GM23338 (cell line): ENCODE measurements around the gene HBD. TPM values are rescaled to one million over a fixed set of nuclear protein-coding genes. Genes with fewer than 3 reads are reported as not detected.

Source experiments
- ATAC-seq: fragments of 200-7000 bp; cut with Tn5 transposase; 3 replicates; pipeline ENCODE4 v1.9.1; 2020
- DNase-seq: peaks from one replicate; pipeline ENCODE4 v3.0.0-alpha.2; 2015; ENCODE audit warnings: low spot score
- H2AFZ ChIP-seq: fragments of 200-600 bp; sonication (generic); 2 replicates; pipeline ENCODE4 v1.8.0; 2016; ENCODE audit warnings: antibody characterized with exemption, mild to moderate bottlenecking, moderate library complexity
- H3F3A ChIP-seq: fragments of 200-600 bp; sonication (generic); replicated peaks from 2 replicates; pipeline ENCODE4 v1.8.0; 2017; ENCODE audit warnings: antibody characterized with exemption, mixed run types, low read depth
- H3K27ac ChIP-seq: fragments of 200-600 bp; sonication (generic); 2 replicates; pipeline ENCODE4 v1.6.1; 2016; ENCODE audit warnings: low read depth
- H3K27me3 ChIP-seq: fragments of 200-600 bp; sonication (generic); 2 replicates; pipeline ENCODE4 v1.8.0; 2016; ENCODE audit warnings: mild to moderate bottlenecking, mixed run types, moderate library complexity; ENCODE audit not compliant: insufficient read depth
- H3K36me3 ChIP-seq: fragments of 200-600 bp; sonication (generic); 2 replicates; pipeline ENCODE4 v1.8.0; 2016; ENCODE audit warnings: mild to moderate bottlenecking; ENCODE audit not compliant: insufficient read depth
- H3K4me1 ChIP-seq: fragments of 200-600 bp; sonication (generic); 2 replicates; pipeline ENCODE4 v1.8.0; 2016; ENCODE audit warnings: mild to moderate bottlenecking, moderate library complexity; ENCODE audit not compliant: insufficient read depth
- H3K4me2 ChIP-seq: fragments of 200-600 bp; sonication (generic); 2 replicates; pipeline ENCODE4 v1.7.1; 2017; ENCODE audit warnings: mixed run types
- H3K4me3 ChIP-seq: fragments of 200-600 bp; sonication (generic); 2 replicates; pipeline ENCODE4 v1.6.1; 2016; ENCODE audit warnings: mixed run types
- H3K79me2 ChIP-seq: fragments of 200-600 bp; sonication (generic); replicated peaks from 2 replicates; pipeline ENCODE4 v1.8.0; 2017; ENCODE audit warnings: mild to moderate bottlenecking; ENCODE audit not compliant: insufficient read depth
- H3K9me2 ChIP-seq: fragments of 200-600 bp; sonication (generic); 2 replicates; pipeline ENCODE4 v1.8.0; 2017; ENCODE audit not compliant: insufficient read depth
- H4K20me1 ChIP-seq: fragments of 200-600 bp; sonication (generic); replicated peaks from 2 replicates; pipeline ENCODE4 v1.8.0; 2017; ENCODE audit warnings: mild to moderate bottlenecking; ENCODE audit not compliant: insufficient read depth
- H3K27ac Mint-ChIP-seq: 2 replicates; pipeline ENCODE4 v1.8.0; 2020; ENCODE audit warnings: inconsistent platforms, mild to moderate bottlenecking, moderate library complexity, mixed read lengths
- H3K27me3 Mint-ChIP-seq: 3 replicates; pipeline ENCODE4 v1.8.0; 2022; ENCODE audit warnings: low read depth, mild to moderate bottlenecking, moderate library complexity, mixed read lengths, inconsistent platforms; ENCODE audit not compliant: insufficient read depth, poor library complexity
- H3K36me3 Mint-ChIP-seq: 3 replicates; pipeline ENCODE4 v1.8.0; 2021; ENCODE audit warnings: low read depth, mild to moderate bottlenecking, inconsistent platforms, moderate library complexity, mixed read lengths
- H3K4me1 Mint-ChIP-seq: 3 replicates; pipeline ENCODE4 v1.8.0; 2020; ENCODE audit warnings: mild to moderate bottlenecking, inconsistent platforms, mixed read lengths
- H3K4me3 Mint-ChIP-seq: 3 replicates; pipeline ENCODE4 v1.8.0; 2021; ENCODE audit warnings: moderate library complexity, mild to moderate bottlenecking, inconsistent platforms, mixed read lengths
- H3K9me3 Mint-ChIP-seq: 3 replicates; pipeline ENCODE4 v1.8.0; 2020; ENCODE audit warnings: moderate library complexity, mild to moderate bottlenecking, inconsistent platforms, mixed read lengths
- CREB1 ChIP-seq: fragments of 250-450 bp; sonication (Bioruptor Pico); IDR thresholded peaks from 2 replicates; pipeline ENCODE4 v1.5.0; 2020; ENCODE audit warnings: low read depth, mild to moderate bottlenecking, moderate library complexity
- EZH2 ChIP-seq: fragments of 200-600 bp; sonication (generic); IDR thresholded peaks from one replicate; pipeline ENCODE4 v1.8.0; 2017; ENCODE audit warnings: antibody characterized with exemption, mild to moderate bottlenecking, low read depth; ENCODE audit not compliant: unreplicated experiment
- EZH2phosphoT487 ChIP-seq: fragments of 200-600 bp; sonication (generic); IDR thresholded peaks from one replicate; pipeline ENCODE4 v1.8.1; 2018; ENCODE audit warnings: antibody characterized with exemption; ENCODE audit not compliant: unreplicated experiment
- NANOG ChIP-seq: IDR thresholded peaks from 2 replicates; pipeline ENCODE4 v1.6.1; 2016; ENCODE audit warnings: antibody characterized with exemption, borderline replicate concordance
- POLR2AphosphoS5 ChIP-seq: IDR thresholded peaks from 2 replicates; pipeline ENCODE4 v1.6.1; 2016; ENCODE audit warnings: antibody characterized with exemption, low read depth
- STAT1 ChIP-seq: IDR thresholded peaks from one replicate; pipeline ENCODE4 v1.6.1; 2016; ENCODE audit warnings: antibody characterized with exemption; ENCODE audit not compliant: unreplicated experiment
- ZNF114 ChIP-seq: fragments of 250-450 bp; sonication (Bioruptor Pico); IDR thresholded peaks from 2 replicates; pipeline ENCODE4 v1.5.0; 2020; ENCODE audit warnings: mild to moderate bottlenecking, moderate library complexity
- ZNF331 ChIP-seq: fragments of 250-450 bp; sonication (Bioruptor Pico); IDR thresholded peaks from 2 replicates; pipeline ENCODE4 v1.5.0; 2020; ENCODE audit warnings: low read depth, mild to moderate bottlenecking, moderate library complexity
- polyA plus RNA-seq: library from polyadenylated mRNA; unstranded; fragments of >200 nt; fragmentation: Nextera tagmentation; extraction: Ambion mirVana; gene quantifications from 2 replicates; pipeline ENCODE4 v1.2.1, GENCODE V29; 2016
- total RNA-seq: library from RNA; depleted of rRNA; stranded (reverse); fragments of >200 nt; shearing (Covaris generic); gene quantifications from 2 replicates; pipeline ENCODE4 v1.2.3, GENCODE V29; 2014
- TF ChIP-seq, protein P1 (sequence below): fragments of 250-450 bp; sonication (Bioruptor Pico); IDR thresholded peaks from 2 replicates; pipeline ENCODE4 v1.5.0; 2020; ENCODE audit warnings: mild to moderate bottlenecking, moderate library complexity
- TF ChIP-seq, protein P2 (sequence below): IDR thresholded peaks from 2 replicates; pipeline ENCODE4 v1.6.1; 2016; ENCODE audit warnings: antibody characterized with exemption
- TF ChIP-seq, protein P3 (sequence below): IDR thresholded peaks from one replicate; pipeline ENCODE4 v1.6.1; 2018; ENCODE audit warnings: antibody characterized with exemption; ENCODE audit not compliant: unreplicated experiment
- TF ChIP-seq, protein P4 (sequence below), 2 experiments: fragments of 200-600 bp in 1 of 2; sonication (generic) in 1 of 2; conservative IDR thresholded peaks; 2 replicates each; pipeline versions ENCODE4 v1.5.1 to v1.6.1; 2016 to 2017; ENCODE audit warnings: antibody characterized with exemption in 2 of 2, low read depth in 2 of 2, mild to moderate bottlenecking in 2 of 2, moderate library complexity in 1 of 2

Gene HBD
- total and polyA plus RNA-seq, 2 experiments from 2014 or later = not detected

DNA sequence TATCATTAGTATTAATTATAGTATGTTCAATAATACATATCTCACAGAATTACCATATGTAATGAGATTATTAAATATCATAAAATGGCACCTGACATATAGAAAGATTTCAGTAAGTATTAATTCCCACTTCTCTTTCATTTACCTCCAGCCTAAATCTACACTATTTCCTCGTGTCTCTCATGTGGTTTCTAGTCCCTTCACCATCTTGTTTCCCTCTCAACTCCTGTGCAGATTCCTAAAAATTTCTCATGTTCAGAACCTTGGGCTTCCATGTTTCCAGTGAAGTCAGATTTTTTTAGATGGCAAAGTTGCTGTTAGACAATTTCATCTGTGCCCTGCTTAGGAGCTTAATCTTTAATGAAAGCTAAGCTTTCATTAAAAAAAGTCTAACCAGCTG lies 49.6 kb upstream of the HBD start (continued):
- TF ChIP-seq STAT1 = no peak
- no peak for TF ChIP-seq ZNF114
- TF ChIP-seq EZH2phosphoT487 = no peak
- no peak for TF ChIP-seq ZNF331 (CRISPR knock-in tag)
- TF ChIP-seq NANOG = no peak
- TF ChIP-seq, protein P1, sequence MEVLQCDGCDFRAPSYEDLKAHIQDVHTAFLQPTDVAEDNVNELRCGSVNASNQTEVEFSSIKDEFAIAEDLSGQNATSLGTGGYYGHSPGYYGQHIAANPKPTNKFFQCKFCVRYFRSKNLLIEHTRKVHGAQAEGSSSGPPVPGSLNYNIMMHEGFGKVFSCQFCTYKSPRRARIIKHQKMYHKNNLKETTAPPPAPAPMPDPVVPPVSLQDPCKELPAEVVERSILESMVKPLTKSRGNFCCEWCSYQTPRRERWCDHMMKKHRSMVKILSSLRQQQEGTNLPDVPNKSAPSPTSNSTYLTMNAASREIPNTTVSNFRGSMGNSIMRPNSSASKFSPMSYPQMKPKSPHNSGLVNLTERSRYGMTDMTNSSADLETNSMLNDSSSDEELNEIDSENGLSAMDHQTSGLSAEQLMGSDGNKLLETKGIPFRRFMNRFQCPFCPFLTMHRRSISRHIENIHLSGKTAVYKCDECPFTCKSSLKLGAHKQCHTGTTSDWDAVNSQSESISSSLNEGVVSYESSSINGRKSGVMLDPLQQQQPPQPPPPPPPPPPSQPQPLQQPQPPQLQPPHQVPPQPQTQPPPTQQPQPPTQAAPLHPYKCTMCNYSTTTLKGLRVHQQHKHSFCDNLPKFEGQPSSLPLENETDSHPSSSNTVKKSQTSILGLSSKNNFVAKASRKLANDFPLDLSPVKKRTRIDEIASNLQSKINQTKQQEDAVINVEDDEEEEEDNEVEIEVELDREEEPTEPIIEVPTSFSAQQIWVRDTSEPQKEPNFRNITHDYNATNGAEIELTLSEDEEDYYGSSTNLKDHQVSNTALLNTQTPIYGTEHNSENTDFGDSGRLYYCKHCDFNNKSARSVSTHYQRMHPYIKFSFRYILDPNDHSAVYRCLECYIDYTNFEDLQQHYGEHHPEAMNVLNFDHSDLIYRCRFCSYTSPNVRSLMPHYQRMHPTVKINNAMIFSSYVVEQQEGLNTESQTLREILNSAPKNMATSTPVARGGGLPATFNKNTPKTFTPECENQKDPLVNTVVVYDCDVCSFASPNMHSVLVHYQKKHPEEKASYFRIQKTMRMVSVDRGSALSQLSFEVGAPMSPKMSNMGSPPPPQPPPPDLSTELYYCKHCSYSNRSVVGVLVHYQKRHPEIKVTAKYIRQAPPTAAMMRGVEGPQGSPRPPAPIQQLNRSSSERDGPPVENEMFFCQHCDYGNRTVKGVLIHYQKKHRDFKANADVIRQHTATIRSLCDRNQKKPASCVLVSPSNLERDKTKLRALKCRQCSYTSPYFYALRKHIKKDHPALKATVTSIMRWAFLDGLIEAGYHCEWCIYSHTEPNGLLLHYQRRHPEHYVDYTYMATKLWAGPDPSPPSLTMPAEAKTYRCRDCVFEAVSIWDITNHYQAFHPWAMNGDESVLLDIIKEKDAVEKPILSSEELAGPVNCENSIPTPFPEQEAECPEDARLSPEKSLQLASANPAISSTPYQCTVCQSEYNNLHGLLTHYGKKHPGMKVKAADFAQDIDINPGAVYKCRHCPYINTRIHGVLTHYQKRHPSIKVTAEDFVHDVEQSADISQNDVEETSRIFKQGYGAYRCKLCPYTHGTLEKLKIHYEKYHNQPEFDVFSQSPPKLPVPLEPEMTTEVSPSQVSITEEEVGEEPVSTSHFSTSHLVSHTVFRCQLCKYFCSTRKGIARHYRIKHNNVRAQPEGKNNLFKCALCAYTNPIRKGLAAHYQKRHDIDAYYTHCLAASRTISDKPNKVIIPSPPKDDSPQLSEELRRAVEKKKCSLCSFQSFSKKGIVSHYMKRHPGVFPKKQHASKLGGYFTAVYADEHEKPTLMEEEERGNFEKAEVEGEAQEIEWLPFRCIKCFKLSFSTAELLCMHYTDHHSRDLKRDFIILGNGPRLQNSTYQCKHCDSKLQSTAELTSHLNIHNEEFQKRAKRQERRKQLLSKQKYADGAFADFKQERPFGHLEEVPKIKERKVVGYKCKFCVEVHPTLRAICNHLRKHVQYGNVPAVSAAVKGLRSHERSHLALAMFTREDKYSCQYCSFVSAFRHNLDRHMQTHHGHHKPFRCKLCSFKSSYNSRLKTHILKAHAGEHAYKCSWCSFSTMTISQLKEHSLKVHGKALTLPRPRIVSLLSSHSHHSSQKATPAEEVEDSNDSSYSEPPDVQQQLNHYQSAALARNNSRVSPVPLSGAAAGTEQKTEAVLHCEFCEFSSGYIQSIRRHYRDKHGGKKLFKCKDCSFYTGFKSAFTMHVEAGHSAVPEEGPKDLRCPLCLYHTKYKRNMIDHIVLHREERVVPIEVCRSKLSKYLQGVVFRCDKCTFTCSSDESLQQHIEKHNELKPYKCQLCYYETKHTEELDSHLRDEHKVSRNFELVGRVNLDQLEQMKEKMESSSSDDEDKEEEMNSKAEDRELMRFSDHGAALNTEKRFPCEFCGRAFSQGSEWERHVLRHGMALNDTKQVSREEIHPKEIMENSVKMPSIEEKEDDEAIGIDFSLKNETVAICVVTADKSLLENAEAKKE = no peak
- TF ChIP-seq, protein P2, sequence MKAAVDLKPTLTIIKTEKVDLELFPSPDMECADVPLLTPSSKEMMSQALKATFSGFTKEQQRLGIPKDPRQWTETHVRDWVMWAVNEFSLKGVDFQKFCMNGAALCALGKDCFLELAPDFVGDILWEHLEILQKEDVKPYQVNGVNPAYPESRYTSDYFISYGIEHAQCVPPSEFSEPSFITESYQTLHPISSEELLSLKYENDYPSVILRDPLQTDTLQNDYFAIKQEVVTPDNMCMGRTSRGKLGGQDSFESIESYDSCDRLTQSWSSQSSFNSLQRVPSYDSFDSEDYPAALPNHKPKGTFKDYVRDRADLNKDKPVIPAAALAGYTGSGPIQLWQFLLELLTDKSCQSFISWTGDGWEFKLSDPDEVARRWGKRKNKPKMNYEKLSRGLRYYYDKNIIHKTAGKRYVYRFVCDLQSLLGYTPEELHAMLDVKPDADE = no peak
- no peak for TF ChIP-seq CREB1 (CRISPR knock-in tag)

DNA sequence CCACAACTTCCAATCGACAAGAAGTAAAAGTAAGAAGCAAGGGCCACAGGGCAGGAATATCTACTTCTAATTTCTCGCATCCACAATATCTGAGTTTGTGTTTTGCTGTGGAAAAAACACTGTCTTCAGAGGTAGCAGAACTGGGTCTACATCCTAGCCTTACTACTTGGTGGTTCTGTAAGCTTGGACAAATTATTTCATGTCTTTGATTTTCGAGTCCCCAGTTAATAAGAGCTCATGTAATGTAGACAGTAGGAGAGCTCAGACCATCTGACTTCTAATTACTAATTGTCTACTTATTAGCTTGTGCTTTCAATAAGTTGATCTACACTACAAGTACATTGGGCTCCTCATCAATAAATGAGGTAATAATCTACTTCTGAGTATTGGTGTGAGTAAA lies 48.8 kb upstream of the HBD start:
- Histone ChIP-seq H3K4me3 (no peak overlapping the region), H3K9me2 (peaks cover 8% of the 10 kb centered on the region; the same call in 1 of the 2 replicates), H3K79me2 (no peaks in the 10 kb centered on the region), H3K27ac (no peak overlapping the region), H3F3A (no peaks in the 10 kb centered on the region), H3K4me1 (no peaks in the 10 kb centered on the region), H4K20me1 (no peaks in the 10 kb centered on the region), H3K36me3 (no peaks in the 10 kb centered on the region), H2AFZ (no peak overlapping the region), H3K4me2 (no peak overlapping the region), H3K27me3 (no peaks in the 10 kb centered on the region)
- DNase-seq = no peak
- Mint-ChIP-seq H3K27me3 (peaks cover 1% of the 10 kb centered on the region), H3K4me1 (peaks cover 5% of the 10 kb centered on the region), H3K4me3 (no peak overlapping the region), H3K9me3 (no peaks in the 10 kb centered on the region), H3K36me3 (no peaks in the 10 kb centered on the region), H3K27ac (no peak overlapping the region)
- ATAC-seq = no peak
- TF ChIP-seq NANOG = no peak
- no peak for TF ChIP-seq POLR2AphosphoS5
- TF ChIP-seq, protein P3, sequence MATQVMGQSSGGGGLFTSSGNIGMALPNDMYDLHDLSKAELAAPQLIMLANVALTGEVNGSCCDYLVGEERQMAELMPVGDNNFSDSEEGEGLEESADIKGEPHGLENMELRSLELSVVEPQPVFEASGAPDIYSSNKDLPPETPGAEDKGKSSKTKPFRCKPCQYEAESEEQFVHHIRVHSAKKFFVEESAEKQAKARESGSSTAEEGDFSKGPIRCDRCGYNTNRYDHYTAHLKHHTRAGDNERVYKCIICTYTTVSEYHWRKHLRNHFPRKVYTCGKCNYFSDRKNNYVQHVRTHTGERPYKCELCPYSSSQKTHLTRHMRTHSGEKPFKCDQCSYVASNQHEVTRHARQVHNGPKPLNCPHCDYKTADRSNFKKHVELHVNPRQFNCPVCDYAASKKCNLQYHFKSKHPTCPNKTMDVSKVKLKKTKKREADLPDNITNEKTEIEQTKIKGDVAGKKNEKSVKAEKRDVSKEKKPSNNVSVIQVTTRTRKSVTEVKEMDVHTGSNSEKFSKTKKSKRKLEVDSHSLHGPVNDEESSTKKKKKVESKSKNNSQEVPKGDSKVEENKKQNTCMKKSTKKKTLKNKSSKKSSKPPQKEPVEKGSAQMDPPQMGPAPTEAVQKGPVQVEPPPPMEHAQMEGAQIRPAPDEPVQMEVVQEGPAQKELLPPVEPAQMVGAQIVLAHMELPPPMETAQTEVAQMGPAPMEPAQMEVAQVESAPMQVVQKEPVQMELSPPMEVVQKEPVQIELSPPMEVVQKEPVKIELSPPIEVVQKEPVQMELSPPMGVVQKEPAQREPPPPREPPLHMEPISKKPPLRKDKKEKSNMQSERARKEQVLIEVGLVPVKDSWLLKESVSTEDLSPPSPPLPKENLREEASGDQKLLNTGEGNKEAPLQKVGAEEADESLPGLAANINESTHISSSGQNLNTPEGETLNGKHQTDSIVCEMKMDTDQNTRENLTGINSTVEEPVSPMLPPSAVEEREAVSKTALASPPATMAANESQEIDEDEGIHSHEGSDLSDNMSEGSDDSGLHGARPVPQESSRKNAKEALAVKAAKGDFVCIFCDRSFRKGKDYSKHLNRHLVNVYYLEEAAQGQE = no peak
- TF ChIP-seq ZNF331 (CRISPR knock-in tag) = no peak
- TF ChIP-seq, protein P2 = no peak
- no peak for TF ChIP-seq CREB1 (CRISPR knock-in tag)
- TF ChIP-seq STAT1 = no peak
- TF ChIP-seq EZH2 = no peak
- TF ChIP-seq, protein P4, sequence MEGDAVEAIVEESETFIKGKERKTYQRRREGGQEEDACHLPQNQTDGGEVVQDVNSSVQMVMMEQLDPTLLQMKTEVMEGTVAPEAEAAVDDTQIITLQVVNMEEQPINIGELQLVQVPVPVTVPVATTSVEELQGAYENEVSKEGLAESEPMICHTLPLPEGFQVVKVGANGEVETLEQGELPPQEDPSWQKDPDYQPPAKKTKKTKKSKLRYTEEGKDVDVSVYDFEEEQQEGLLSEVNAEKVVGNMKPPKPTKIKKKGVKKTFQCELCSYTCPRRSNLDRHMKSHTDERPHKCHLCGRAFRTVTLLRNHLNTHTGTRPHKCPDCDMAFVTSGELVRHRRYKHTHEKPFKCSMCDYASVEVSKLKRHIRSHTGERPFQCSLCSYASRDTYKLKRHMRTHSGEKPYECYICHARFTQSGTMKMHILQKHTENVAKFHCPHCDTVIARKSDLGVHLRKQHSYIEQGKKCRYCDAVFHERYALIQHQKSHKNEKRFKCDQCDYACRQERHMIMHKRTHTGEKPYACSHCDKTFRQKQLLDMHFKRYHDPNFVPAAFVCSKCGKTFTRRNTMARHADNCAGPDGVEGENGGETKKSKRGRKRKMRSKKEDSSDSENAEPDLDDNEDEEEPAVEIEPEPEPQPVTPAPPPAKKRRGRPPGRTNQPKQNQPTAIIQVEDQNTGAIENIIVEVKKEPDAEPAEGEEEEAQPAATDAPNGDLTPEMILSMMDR (conservative IDR thresholded peaks at IDR 0.05; ENCODE audit: low read depth in 2 of 2) = no peak
